Measurements from ENCODE around the gene FBXL13. TPM values are rescaled to one million over a fixed set of nuclear protein-coding genes. Genes with fewer than 3 reads are reported as not detected.

Gene FBXL13
- total and polyA plus RNA-seq, 2 of the 8 experiments (the other 6 are each of a cell fraction or from before 2014, with no cell fraction given), result 1.2 to 2.8 TPM

DNA sequence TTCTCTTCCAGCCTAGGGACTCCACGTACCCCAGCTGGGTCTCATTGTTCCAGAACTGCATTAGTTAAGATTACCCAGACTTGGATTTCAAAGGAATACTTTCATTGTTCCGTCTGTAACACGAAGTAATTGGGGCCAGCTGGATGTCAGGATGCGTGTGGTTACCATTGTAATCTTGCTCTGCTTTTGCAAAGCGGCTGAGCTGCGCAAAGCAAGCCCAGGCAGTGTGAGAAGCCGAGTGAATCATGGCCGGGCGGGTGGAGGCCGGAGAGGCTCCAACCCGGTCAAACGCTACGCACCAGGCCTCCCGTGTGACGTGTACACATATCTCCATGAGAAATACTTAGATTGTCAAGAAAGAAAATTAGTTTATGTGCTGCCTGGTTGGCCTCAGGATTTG, 140.8 kb downstream of the FBXL13 start (continued):
- TF ChIP-seq, protein P1, sequence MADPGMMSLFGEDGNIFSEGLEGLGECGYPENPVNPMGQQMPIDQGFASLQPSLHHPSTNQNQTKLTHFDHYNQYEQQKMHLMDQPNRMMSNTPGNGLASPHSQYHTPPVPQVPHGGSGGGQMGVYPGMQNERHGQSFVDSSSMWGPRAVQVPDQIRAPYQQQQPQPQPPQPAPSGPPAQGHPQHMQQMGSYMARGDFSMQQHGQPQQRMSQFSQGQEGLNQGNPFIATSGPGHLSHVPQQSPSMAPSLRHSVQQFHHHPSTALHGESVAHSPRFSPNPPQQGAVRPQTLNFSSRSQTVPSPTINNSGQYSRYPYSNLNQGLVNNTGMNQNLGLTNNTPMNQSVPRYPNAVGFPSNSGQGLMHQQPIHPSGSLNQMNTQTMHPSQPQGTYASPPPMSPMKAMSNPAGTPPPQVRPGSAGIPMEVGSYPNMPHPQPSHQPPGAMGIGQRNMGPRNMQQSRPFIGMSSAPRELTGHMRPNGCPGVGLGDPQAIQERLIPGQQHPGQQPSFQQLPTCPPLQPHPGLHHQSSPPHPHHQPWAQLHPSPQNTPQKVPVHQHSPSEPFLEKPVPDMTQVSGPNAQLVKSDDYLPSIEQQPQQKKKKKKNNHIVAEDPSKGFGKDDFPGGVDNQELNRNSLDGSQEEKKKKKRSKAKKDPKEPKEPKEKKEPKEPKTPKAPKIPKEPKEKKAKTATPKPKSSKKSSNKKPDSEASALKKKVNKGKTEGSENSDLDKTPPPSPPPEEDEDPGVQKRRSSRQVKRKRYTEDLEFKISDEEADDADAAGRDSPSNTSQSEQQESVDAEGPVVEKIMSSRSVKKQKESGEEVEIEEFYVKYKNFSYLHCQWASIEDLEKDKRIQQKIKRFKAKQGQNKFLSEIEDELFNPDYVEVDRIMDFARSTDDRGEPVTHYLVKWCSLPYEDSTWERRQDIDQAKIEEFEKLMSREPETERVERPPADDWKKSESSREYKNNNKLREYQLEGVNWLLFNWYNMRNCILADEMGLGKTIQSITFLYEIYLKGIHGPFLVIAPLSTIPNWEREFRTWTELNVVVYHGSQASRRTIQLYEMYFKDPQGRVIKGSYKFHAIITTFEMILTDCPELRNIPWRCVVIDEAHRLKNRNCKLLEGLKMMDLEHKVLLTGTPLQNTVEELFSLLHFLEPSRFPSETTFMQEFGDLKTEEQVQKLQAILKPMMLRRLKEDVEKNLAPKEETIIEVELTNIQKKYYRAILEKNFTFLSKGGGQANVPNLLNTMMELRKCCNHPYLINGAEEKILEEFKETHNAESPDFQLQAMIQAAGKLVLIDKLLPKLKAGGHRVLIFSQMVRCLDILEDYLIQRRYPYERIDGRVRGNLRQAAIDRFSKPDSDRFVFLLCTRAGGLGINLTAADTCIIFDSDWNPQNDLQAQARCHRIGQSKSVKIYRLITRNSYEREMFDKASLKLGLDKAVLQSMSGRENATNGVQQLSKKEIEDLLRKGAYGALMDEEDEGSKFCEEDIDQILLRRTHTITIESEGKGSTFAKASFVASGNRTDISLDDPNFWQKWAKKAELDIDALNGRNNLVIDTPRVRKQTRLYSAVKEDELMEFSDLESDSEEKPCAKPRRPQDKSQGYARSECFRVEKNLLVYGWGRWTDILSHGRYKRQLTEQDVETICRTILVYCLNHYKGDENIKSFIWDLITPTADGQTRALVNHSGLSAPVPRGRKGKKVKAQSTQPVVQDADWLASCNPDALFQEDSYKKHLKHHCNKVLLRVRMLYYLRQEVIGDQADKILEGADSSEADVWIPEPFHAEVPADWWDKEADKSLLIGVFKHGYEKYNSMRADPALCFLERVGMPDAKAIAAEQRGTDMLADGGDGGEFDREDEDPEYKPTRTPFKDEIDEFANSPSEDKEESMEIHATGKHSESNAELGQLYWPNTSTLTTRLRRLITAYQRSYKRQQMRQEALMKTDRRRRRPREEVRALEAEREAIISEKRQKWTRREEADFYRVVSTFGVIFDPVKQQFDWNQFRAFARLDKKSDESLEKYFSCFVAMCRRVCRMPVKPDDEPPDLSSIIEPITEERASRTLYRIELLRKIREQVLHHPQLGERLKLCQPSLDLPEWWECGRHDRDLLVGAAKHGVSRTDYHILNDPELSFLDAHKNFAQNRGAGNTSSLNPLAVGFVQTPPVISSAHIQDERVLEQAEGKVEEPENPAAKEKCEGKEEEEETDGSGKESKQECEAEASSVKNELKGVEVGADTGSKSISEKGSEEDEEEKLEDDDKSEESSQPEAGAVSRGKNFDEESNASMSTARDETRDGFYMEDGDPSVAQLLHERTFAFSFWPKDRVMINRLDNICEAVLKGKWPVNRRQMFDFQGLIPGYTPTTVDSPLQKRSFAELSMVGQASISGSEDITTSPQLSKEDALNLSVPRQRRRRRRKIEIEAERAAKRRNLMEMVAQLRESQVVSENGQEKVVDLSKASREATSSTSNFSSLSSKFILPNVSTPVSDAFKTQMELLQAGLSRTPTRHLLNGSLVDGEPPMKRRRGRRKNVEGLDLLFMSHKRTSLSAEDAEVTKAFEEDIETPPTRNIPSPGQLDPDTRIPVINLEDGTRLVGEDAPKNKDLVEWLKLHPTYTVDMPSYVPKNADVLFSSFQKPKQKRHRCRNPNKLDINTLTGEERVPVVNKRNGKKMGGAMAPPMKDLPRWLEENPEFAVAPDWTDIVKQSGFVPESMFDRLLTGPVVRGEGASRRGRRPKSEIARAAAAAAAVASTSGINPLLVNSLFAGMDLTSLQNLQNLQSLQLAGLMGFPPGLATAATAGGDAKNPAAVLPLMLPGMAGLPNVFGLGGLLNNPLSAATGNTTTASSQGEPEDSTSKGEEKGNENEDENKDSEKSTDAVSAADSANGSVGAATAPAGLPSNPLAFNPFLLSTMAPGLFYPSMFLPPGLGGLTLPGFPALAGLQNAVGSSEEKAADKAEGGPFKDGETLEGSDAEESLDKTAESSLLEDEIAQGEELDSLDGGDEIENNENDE (IDR thresholded peaks at IDR 0.05; ENCODE audit: insufficient replicate concordance, low read length), result no peak
- no peak for TF ChIP-seq CHD1 (IDR thresholded peaks at IDR 0.05; ENCODE audit: low read depth, low read length)
- peak; percentile 66 for TF ChIP-seq CTBP2 (IDR thresholded peaks at IDR 0.05; ENCODE audit: borderline replicate concordance, insufficient read depth, insufficient read length, low read length)
- TF ChIP-seq EZH2 (IDR thresholded peaks at IDR 0.05; ENCODE audit: low read depth, low read length, severe bottlenecking), result no peak
- peak; percentile 34 for TF ChIP-seq ASH2L (IDR thresholded peaks at IDR 0.05; ENCODE audit: low read length)
- no peak for TF ChIP-seq BACH1 (IDR thresholded peaks at IDR 0.05; ENCODE audit: low read length)
- no peak for TF ChIP-seq RFX5 (IDR thresholded peaks at IDR 0.05; ENCODE audit: borderline replicate concordance, low read depth, low read length)
- TF ChIP-seq BCL11A (IDR thresholded peaks at IDR 0.05; ENCODE audit: low read depth in 2 of 2, low read length in 2 of 2), result peak in 1 of 2 experiments; percentile 51

All from H1 (cell line).